ENCODE data around the gene MARCKS. TPM values are rescaled to one million over a fixed set of nuclear protein-coding genes. Genes with fewer than 3 reads are reported as not detected.
A peak's percentile ranks its signal among the peaks of the same experiment; 100 is the strongest.

Gene MARCKS
- total and polyA plus RNA-seq, 10 of the 15 experiments (the other 5 are each of a cell fraction or from before 2014, with no cell fraction given), result 29.0 to 164 (median 74.5) TPM

DNA sequence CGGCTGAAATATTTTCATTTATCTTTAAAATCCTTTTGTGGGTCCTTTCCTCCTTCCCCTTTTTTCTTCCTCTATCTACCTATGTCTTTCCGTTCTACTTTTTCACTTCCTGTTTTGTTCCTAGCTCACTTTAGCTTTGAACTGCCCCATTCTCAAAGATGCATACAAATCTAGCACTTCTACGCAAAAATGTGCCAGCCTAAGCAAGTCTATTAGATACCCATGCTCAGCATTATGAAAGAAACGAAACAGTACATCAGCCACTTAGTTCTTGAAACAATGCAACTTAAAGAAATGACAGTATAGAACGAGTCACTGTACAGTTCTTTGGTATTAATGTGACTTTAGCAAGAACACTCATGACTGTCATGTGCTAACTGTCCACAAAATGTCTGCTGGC is 47.3 kb upstream of the MARCKS start (continued):
- TF ChIP-seq, protein P1, sequence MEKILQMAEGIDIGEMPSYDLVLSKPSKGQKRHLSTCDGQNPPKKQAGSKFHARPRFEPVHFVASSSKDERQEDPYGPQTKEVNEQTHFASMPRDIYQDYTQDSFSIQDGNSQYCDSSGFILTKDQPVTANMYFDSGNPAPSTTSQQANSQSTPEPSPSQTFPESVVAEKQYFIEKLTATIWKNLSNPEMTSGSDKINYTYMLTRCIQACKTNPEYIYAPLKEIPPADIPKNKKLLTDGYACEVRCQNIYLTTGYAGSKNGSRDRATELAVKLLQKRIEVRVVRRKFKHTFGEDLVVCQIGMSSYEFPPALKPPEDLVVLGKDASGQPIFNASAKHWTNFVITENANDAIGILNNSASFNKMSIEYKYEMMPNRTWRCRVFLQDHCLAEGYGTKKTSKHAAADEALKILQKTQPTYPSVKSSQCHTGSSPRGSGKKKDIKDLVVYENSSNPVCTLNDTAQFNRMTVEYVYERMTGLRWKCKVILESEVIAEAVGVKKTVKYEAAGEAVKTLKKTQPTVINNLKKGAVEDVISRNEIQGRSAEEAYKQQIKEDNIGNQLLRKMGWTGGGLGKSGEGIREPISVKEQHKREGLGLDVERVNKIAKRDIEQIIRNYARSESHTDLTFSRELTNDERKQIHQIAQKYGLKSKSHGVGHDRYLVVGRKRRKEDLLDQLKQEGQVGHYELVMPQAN (conservative IDR thresholded peaks at IDR 0.05), result no peak
- TF ChIP-seq, protein P2, sequence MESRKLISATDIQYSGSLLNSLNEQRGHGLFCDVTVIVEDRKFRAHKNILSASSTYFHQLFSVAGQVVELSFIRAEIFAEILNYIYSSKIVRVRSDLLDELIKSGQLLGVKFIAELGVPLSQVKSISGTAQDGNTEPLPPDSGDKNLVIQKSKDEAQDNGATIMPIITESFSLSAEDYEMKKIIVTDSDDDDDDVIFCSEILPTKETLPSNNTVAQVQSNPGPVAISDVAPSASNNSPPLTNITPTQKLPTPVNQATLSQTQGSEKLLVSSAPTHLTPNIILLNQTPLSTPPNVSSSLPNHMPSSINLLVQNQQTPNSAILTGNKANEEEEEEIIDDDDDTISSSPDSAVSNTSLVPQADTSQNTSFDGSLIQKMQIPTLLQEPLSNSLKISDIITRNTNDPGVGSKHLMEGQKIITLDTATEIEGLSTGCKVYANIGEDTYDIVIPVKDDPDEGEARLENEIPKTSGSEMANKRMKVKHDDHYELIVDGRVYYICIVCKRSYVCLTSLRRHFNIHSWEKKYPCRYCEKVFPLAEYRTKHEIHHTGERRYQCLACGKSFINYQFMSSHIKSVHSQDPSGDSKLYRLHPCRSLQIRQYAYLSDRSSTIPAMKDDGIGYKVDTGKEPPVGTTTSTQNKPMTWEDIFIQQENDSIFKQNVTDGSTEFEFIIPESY (IDR thresholded peaks at IDR 0.05), result no peak
- TF ChIP-seq EED (IDR thresholded peaks at IDR 0.05; ENCODE audit: low read depth) (0 out of 2 replicates have a peak, but pooled peaks have one; percentile 33), NBN (IDR thresholded peaks at IDR 0.05) (0 out of 2 replicates have a peak, but pooled peaks have one; percentile 46), TARDBP (IDR thresholded peaks at IDR 0.05; ENCODE audit: borderline replicate concordance) (no peak), PAX8 (IDR thresholded peaks at IDR 0.05) (no peak), POLR2A (IDR thresholded peaks at IDR 0.05; ENCODE audit: low read depth, low read length) (no peak), PAX5 (IDR thresholded peaks at IDR 0.05; ENCODE audit: borderline replicate concordance, low read depth, low read length) (peak; percentile 10; the same call in 1 of the 2 replicates), GATAD2B (conservative IDR thresholded peaks at IDR 0.05; ENCODE audit: low read depth) (0 out of 2 replicates have a peak, but pooled peaks have one; percentile 39), NFIC (IDR thresholded peaks at IDR 0.05; ENCODE audit: low read depth, low read length) (peak; percentile 75), ZBED1 (IDR thresholded peaks at IDR 0.05; ENCODE audit: borderline replicate concordance) (peak; percentile 38; the same call in 1 of the 2 replicates), SREBF1 (IDR thresholded peaks at IDR 0.05; ENCODE audit: low read length) (no peak), FOXM1 (IDR thresholded peaks at IDR 0.05; ENCODE audit: low read depth, low read length) (peak; percentile 66; the same call in 1 of the 2 replicates), SMAD5 (IDR thresholded peaks at IDR 0.05; ENCODE audit: low read depth) (no peak), BMI1 (IDR thresholded peaks at IDR 0.05; ENCODE audit: borderline replicate concordance) (peak; percentile 69; the same call in 1 of the 2 replicates), JUNB (IDR thresholded peaks at IDR 0.05) (peak; percentile 21; the same call in 1 of the 2 replicates)
- TF ChIP-seq, protein P3, sequence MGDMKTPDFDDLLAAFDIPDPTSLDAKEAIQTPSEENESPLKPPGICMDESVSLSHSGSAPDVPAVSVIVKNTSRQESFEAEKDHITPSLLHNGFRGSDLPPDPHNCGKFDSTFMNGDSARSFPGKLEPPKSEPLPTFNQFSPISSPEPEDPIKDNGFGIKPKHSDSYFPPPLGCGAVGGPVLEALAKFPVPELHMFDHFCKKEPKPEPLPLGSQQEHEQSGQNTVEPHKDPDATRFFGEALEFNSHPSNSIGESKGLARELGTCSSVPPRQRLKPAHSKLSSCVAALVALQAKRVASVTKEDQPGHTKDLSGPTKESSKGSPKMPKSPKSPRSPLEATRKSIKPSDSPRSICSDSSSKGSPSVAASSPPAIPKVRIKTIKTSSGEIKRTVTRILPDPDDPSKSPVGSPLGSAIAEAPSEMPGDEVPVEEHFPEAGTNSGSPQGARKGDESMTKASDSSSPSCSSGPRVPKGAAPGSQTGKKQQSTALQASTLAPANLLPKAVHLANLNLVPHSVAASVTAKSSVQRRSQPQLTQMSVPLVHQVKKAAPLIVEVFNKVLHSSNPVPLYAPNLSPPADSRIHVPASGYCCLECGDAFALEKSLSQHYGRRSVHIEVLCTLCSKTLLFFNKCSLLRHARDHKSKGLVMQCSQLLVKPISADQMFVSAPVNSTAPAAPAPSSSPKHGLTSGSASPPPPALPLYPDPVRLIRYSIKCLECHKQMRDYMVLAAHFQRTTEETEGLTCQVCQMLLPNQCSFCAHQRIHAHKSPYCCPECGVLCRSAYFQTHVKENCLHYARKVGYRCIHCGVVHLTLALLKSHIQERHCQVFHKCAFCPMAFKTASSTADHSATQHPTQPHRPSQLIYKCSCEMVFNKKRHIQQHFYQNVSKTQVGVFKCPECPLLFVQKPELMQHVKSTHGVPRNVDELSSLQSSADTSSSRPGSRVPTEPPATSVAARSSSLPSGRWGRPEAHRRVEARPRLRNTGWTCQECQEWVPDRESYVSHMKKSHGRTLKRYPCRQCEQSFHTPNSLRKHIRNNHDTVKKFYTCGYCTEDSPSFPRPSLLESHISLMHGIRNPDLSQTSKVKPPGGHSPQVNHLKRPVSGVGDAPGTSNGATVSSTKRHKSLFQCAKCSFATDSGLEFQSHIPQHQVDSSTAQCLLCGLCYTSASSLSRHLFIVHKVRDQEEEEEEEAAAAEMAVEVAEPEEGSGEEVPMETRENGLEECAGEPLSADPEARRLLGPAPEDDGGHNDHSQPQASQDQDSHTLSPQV (IDR thresholded peaks at IDR 0.05), result no peak
- TF ChIP-seq, protein P4, sequence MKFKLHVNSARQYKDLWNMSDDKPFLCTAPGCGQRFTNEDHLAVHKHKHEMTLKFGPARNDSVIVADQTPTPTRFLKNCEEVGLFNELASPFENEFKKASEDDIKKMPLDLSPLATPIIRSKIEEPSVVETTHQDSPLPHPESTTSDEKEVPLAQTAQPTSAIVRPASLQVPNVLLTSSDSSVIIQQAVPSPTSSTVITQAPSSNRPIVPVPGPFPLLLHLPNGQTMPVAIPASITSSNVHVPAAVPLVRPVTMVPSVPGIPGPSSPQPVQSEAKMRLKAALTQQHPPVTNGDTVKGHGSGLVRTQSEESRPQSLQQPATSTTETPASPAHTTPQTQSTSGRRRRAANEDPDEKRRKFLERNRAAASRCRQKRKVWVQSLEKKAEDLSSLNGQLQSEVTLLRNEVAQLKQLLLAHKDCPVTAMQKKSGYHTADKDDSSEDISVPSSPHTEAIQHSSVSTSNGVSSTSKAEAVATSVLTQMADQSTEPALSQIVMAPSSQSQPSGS (IDR thresholded peaks at IDR 0.05; ENCODE audit: low read length), result peak; percentile 64; the same call in 1 of the 2 replicates
- TF ChIP-seq, protein P5, sequence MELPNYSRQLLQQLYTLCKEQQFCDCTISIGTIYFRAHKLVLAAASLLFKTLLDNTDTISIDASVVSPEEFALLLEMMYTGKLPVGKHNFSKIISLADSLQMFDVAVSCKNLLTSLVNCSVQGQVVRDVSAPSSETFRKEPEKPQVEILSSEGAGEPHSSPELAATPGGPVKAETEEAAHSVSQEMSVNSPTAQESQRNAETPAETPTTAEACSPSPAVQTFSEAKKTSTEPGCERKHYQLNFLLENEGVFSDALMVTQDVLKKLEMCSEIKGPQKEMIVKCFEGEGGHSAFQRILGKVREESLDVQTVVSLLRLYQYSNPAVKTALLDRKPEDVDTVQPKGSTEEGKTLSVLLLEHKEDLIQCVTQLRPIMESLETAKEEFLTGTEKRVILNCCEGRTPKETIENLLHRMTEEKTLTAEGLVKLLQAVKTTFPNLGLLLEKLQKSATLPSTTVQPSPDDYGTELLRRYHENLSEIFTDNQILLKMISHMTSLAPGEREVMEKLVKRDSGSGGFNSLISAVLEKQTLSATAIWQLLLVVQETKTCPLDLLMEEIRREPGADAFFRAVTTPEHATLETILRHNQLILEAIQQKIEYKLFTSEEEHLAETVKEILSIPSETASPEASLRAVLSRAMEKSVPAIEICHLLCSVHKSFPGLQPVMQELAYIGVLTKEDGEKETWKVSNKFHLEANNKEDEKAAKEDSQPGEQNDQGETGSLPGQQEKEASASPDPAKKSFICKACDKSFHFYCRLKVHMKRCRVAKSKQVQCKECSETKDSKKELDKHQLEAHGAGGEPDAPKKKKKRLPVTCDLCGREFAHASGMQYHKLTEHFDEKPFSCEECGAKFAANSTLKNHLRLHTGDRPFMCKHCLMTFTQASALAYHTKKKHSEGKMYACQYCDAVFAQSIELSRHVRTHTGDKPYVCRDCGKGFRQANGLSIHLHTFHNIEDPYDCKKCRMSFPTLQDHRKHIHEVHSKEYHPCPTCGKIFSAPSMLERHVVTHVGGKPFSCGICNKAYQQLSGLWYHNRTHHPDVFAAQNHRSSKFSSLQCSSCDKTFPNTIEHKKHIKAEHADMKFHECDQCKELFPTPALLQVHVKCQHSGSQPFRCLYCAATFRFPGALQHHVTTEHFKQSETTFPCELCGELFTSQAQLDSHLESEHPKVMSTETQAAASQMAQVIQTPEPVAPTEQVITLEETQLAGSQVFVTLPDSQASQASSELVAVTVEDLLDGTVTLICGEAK (IDR thresholded peaks at IDR 0.05; ENCODE audit: borderline replicate concordance), result no peak
